Neutrophil (primary cell): ENCODE measurements around the gene ASPHD1.
"Not testable (repeated sequence)": the region's sequence is repeated elsewhere in the genome, so short reads cannot be mapped to it uniquely, and the experiment has no call there.

Experiments
- H3K27ac ChIP-seq: fragments of 200-600 bp; sonication (generic); 2 replicates; pipeline ENCODE4 v1.5.1; 2016; ENCODE audit warnings: mild to moderate bottlenecking, moderate library complexity
- H3K27me3 ChIP-seq: fragments of 200-600 bp; sonication (generic); 2 replicates; pipeline ENCODE4 v1.6.0; 2016; ENCODE audit warnings: mild to moderate bottlenecking
- H3K36me3 ChIP-seq: fragments of 200-600 bp; sonication (generic); 2 replicates; pipeline ENCODE4 v1.5.1; 2017
- H3K4me1 ChIP-seq, 2 experiments: fragments of 200-600 bp in 1 of 2; sonication (generic) in 1 of 2; 1 replicate in 1 of 2; 2 replicates in 1 of 2; pipeline versions ENCODE4 v1.5.1 to v1.6.1; 2013 to 2016; ENCODE audit warnings: low read depth in 1 of 2, low read length in 1 of 2, mild to moderate bottlenecking in 1 of 2, moderate library complexity in 1 of 2; ENCODE audit not compliant: control insufficient read depth in 1 of 2, insufficient read depth in 1 of 2
- H3K4me3 ChIP-seq, 2 experiments: fragments of 200-600 bp in 1 of 2; sonication (generic) in 1 of 2; 1 replicate in 1 of 2; 2 replicates in 1 of 2; pipeline ENCODE4 v1.5.1; 2013 to 2016; ENCODE audit warnings: low read depth in 1 of 2, low read length in 1 of 2, mild to moderate bottlenecking in 1 of 2, moderate library complexity in 1 of 2
- H3K9me3 ChIP-seq: fragments of 200-600 bp; sonication (generic); 2 replicates; pipeline ENCODE4 v1.5.1; 2016
- TF ChIP-seq, protein P1 (sequence below): fragments of 200-600 bp; sonication (generic); IDR thresholded peaks from 2 replicates; pipeline ENCODE4 v1.5.1; 2016; ENCODE audit warnings: antibody characterized with exemption

ASPHD1 gene

DNA sequence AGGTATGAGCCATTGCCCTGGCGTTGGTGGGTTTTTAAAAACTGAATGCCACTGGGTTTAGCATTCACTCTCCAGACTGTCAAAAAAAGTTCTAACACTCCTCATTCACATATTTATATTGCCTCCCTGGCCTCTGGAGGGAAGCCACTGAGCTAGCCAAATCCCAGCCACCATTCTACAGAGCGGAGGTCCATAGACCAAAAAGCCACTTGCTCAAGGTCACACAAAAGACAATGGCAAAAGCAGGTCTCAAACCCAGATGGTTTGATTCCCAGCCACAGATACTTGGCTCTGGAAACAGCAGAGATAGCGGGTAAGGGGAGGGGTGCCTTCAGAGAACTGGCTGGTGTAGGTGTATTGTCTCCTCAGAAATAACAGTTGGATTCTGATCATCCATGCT, 19.2 kb upstream of the ASPHD1 start:
- no peak overlapping the region for H3K4me3 ChIP-seq
- H3K27me3 ChIP-seq = peaks cover 36% of the 10 kb centered on the region
- H3K36me3 ChIP-seq = no peaks in the 10 kb centered on the region
- H3K27ac ChIP-seq = no peak overlapping the region
- peaks cover 9 to 14% of the 10 kb centered on the region in 2 experiments for H3K4me1 ChIP-seq
- no peaks in the 10 kb centered on the region for H3K9me3 ChIP-seq
- TF ChIP-seq, protein P1, sequence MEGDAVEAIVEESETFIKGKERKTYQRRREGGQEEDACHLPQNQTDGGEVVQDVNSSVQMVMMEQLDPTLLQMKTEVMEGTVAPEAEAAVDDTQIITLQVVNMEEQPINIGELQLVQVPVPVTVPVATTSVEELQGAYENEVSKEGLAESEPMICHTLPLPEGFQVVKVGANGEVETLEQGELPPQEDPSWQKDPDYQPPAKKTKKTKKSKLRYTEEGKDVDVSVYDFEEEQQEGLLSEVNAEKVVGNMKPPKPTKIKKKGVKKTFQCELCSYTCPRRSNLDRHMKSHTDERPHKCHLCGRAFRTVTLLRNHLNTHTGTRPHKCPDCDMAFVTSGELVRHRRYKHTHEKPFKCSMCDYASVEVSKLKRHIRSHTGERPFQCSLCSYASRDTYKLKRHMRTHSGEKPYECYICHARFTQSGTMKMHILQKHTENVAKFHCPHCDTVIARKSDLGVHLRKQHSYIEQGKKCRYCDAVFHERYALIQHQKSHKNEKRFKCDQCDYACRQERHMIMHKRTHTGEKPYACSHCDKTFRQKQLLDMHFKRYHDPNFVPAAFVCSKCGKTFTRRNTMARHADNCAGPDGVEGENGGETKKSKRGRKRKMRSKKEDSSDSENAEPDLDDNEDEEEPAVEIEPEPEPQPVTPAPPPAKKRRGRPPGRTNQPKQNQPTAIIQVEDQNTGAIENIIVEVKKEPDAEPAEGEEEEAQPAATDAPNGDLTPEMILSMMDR = no peak

DNA sequence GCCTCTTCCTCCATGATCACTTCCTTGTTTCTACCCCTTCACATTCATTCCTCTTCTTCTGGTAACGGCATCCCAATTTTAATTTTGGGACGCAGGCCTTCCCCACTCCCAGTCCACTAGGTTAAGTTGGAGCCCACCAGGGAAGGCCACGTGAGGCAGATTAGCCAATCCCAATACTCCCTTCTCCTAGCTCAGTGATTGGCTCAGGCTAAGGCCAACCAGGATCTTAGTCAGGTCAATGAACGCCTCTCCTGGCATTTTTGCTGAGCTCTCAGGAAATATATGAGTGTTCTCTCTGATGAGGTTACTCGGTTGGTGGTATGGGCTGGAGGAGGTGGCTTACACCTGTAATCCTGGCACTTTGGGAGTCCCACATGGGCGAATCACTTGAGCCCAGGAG, 16.3 kb upstream of the ASPHD1 start:
- no peaks in the 10 kb centered on the region for H3K4me1 ChIP-seq
- no peaks in the 10 kb centered on the region for H3K36me3 ChIP-seq
- H3K9me3 ChIP-seq = no peaks in the 10 kb centered on the region
- no peak overlapping the region for H3K27ac ChIP-seq
- TF ChIP-seq, protein P1 = no peak
- H3K4me3 ChIP-seq = no peak overlapping the region
- H3K27me3 ChIP-seq = peaks cover 8% of the 10 kb centered on the region

DNA sequence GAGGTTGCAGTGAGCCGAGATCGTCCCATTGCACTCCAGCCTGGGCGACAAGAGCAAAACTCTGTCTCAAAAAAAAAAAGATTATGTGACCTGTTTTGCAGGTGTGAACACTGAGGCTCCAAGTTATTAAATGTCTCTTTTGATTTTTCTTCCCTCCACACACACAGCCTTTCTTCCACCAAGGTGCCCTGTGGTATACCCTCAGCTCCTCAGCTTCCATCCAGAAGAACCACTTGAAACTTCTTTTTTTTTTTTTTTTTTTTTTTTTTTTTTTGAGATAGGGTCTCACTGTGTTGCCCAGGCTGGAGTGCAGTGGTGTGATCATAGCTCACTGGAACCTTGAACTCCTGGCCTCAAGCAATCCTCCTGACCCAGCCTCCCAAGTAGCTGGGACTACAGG, 10.9 kb upstream of the ASPHD1 start:
- H3K4me3 ChIP-seq, H3K27ac ChIP-seq, H3K9me3 ChIP-seq, H3K36me3 ChIP-seq, H3K27me3 ChIP-seq, H3K4me1 ChIP-seq: not testable (repeated sequence)

DNA sequence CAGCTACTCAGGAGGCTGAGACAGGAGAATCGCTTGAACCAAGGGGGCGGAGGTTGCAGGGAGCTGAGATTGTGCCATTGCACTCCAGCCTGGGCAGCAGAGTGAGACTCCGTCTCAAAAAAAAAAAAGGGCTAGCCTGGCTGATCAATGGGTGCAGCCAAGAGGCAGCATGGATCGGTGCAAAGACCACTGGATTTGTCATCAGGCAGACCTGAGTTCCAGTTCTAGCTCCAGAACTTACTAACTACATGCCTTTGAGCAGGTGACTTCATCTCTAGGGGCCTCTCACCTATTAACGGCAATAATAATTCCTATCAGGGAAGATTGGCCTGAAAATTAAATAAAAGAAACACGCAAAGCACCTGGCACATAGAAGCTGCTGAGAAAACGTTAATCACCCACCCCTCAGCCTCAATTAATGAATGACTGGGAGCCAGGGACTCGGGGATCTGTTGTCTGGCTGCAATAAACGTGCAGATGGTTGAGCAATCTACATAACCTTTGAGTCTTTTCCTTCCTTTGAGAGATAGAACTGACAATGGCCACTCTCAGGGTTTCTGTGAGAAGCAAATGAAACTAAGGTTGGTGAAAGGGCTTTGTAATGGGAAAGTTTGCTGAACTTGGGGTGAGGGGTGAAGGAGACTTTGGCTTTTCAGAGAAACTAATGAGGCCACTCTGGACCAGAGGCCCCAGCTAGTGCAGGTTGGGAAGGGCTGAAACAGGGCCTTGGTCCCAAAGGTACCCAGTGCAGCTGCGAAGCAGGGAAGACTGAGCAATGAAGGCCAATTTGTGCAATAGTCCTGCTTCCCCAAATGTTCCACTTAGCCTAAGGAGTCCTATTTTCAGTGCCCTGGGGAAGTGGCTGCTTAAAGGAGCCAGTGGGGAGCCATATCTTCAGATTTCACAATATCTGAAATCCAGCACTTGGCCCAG, 8.5 kb upstream of the ASPHD1 start:
- TF ChIP-seq, protein P1 = no peak
- H3K36me3 ChIP-seq = no peaks in the 10 kb centered on the region
- no peaks in the 10 kb centered on the region for H3K9me3 ChIP-seq
- no peak overlapping the region for H3K27ac ChIP-seq
- H3K27me3 ChIP-seq = peaks cover 15% of the 10 kb centered on the region
- peaks cover 0 to 8% of the 10 kb centered on the region in 2 experiments for H3K4me1 ChIP-seq
- H3K4me3 ChIP-seq = no peak overlapping the region

DNA sequence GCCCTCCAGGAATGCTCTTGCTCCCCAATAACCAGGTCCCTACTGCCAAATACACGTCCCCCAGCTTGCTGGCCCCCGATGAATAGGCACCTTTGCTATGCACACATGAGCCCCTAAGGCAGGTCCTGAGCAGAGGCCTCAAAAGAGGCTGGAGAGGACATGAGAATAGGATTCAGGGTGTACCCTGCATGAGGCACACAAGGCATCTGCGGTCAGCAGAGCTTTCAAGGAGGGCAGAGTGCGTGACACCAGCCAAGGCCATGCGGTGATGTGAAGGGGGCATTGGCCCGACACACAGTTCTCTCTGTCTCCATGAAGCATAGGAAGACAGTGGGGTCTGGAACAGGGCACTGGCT, 7.9 kb upstream of the ASPHD1 start:
- H3K4me3 ChIP-seq = no peak overlapping the region
- TF ChIP-seq, protein P1 = no peak
- peaks cover 22% of the 10 kb centered on the region for H3K27me3 ChIP-seq
- H3K27ac ChIP-seq = no peak overlapping the region
- H3K36me3 ChIP-seq = no peaks in the 10 kb centered on the region
- H3K9me3 ChIP-seq = no peaks in the 10 kb centered on the region
- peaks cover 0 to 8% of the 10 kb centered on the region in 2 experiments for H3K4me1 ChIP-seq

DNA sequence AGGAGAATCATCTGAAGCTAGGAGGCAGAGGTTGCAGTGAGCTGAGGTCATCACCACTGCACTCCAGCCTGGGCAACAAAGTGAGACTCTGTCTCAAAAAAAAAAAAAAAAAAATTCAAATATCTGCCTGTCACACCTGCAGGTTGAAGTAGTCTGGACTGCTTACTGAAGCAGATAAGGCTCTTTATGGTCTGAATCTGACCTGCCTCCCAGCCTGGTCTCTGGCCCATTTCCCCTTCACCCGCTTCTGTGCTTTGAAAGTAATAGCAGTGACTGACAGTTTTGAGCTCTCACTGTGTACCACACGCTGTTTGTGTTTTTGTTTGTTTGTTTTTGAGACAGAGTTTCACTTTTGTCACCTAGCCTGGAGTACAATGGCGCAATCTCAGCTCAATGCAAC, 6.7 kb upstream of the ASPHD1 start:
- Histone ChIP-seq H3K27me3 (peaks cover 33% of the 10 kb centered on the region), H3K4me3 (no peak overlapping the region), H3K9me3 (no peaks in the 10 kb centered on the region), H3K36me3 (no peaks in the 10 kb centered on the region), H3K4me1 (peaks cover 0 to 8% of the 10 kb centered on the region in 2 experiments), H3K27ac (no peak overlapping the region)
- TF ChIP-seq, protein P1 = no peak
